GM19372 (cell line): ENCODE data around the gene USP6NL.
A peak's percentile ranks its signal among the peaks of the same experiment; 100 is the strongest.
"Not testable (repeated sequence)": the region's sequence is repeated elsewhere in the genome, so short reads cannot be mapped to it uniquely, and the experiment has no call there.

Experiments
- ATAC-seq: cut with Tn5 transposase; IDR thresholded peaks from one replicate; pipeline ENCODE4 v1.9.1; 2021; ENCODE audit warnings: mild to moderate bottlenecking, low read depth, moderate library complexity; ENCODE audit not compliant: unreplicated experiment

USP6NL gene

GRCh38 chr10:11611248-11612020 lies at the start of gene USP6NL:
USP6NL (minus strand) TSS chr10:11611650; CDS start chr10:11597634, 14,016 bp downstream.
- ATAC-seq: peak; percentile 70

GRCh38 chr10:11658801-11659368 lies 47.4 kb upstream of the USP6NL start:
- no peak for ATAC-seq

GRCh38 chr10:11655836-11656235 lies 44.4 kb upstream of the USP6NL start:
- ATAC-seq: no peak

GRCh38 chr10:11654659-11655058 lies 43.2 kb upstream of the USP6NL start:
- ATAC-seq: no peak

- ATAC-seq: no peak
Observed at GRCh38 chr10:11653758-11654471, 42.5 kb upstream of the USP6NL start.

DNA sequence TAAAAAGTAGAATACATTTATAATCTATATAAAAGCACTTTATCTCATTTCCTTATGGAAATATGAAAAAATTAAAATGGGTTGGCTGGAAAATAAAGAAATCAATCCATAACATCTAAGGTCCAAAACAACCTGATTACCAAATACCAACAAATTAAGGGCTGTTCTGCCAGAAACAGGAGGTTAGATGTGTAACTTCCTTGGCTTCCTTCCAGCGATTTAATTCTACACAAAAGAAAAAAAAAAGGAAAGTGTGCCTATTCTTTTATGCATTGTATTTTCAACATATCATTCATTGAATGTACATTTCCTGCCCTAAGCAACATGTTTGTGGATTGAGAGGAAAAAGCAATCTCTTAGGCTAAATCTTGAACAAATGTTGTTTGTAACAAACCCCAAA lies 36.2 kb upstream of the USP6NL start:
- no peak for ATAC-seq

DNA sequence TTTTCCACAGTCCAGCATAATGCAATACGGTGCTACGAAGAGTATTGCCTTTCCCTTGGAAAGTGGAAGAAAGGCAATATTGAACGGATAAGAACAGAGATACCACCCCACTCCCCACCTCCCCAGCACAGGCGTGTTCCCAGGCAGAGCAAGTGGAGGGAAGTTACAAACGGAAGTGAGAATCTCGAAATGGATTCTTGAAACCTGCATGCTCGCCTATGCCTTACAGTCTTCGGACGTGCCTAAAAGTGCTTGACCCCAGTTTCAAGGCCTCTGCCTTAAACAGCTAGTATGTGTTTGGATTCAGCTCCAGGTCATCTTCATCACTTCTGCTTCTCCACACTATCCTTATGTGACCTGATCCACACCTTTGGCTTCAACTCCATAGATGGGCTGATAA lies 35.0 kb upstream of the USP6NL start:
- no peak for ATAC-seq

DNA sequence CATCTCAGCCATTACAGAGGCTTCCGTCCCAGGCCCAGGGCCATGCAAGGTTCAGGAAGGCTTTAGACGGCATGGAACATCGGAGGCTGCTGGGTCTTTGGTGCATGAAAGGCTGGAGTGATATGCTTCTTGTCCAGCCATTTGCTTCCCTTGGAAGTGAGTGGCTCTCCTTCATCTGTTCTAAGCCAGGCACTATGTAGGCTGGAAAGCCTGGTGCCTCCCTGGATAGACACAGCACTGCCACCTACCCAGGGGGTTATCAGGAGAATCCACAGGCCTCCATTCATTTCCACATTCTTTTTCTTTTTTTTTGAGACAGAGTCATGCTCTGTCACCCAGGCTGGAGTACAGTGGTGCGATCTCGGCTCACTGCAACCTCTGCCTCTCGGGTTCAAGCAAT lies 31.6 kb upstream of the USP6NL start:
- no peak for ATAC-seq

- no peak for ATAC-seq
Observed at GRCh38 chr10:11642566-11642965, 31.1 kb upstream of the USP6NL start.

GRCh38 chr10:11639849-11640764 lies 28.7 kb upstream of the USP6NL start:
- ATAC-seq: no peak

GRCh38 chr10:11639362-11639761 lies 27.9 kb upstream of the USP6NL start:
- ATAC-seq: no peak

GRCh38 chr10:11638055-11638698 lies 26.7 kb upstream of the USP6NL start:
- no peak for ATAC-seq

GRCh38 chr10:11636697-11637303 lies 25.4 kb upstream of the USP6NL start:
- no peak for ATAC-seq

- peak; percentile 94 for ATAC-seq
Observed at GRCh38 chr10:11631890-11632587, 20.6 kb upstream of the USP6NL start.

DNA sequence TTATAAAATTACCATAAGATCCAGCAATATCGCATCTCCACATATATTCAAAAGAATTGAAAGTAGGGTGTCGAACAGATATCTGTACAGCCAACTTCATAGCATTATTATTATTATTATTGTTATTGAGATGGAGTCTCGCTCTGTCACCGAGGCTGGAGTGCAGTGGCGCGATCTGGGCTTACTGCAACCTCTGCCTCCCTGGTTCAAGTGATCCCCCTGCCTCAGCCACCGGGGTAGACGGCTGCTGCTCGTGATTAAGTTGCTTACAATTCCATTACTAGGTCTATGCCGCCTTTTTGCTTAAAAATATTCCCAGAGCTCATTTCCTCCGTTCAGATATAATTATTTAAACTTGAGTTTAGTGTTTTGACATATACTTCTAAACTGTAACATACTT lies 19.8 kb upstream of the USP6NL start:
- no peak for ATAC-seq

DNA sequence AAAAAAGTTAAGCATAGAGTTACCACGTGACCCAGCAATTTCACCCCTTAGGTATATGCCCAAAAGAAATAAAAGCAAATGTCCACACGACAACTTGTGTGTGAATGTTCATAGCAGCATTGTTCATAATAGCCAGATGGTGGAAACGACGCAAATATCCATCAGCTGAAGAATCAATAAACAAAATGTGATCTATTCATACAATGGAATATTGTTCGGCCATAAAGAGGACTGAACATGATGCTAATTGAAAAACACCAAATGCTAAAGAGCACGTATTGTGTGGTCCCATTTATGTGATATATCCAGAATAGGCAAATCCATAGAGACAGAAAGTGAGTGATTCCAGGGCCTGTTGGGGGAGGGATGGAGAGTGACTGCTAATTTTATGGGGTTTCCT lies 18.3 kb upstream of the USP6NL start:
- ATAC-seq: no peak

DNA sequence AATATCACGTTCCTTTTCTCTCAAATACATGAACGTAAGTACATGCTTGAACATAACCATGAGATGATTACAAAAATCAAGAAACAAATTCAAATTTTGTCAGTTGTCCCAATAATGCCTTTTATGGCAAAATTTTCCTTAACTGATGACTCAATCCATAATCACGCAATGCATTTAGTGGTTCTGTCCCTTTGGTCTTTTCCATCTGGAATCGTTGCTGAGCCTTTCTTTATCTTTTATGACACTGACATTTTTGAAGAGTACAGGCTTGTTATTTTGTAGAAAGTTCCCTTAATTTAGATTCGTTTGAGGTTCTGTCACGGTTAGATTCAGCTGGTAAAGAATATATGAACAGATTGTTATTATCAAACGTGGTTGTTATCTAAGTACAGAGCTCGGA lies 16.5 kb upstream of the USP6NL start:
- ATAC-seq: not testable (repeated sequence)

GRCh38 chr10:11626071-11626470 lies 14.6 kb upstream of the USP6NL start:
- ATAC-seq: no peak
